ENCODE measurements around the gene MECP2.

DNA sequence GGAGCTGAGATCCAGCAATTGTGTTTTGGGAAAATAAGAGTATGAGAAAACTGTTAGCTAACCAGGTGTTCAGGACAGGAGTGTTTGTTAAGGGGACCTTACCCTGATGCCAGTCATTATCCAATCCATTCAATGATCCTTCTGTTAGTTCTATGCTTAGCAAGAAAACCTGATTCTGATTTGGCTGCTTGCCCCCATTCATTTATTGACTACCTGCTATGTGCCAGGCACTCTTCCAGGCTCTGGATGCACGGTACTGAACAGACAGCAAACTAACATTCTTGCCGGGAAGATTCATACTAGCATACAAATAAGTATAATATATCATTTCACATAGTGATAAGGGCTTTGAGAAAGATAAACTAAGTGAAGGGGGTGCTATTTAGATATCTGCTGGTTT, 1.0 kb upstream of the MECP2 start:
- TF ChIP-seq EZH2phosphoT487 (IDR thresholded peaks at IDR 0.05; ENCODE audit: low read depth, severe bottlenecking, unreplicated experiment): no peak
- no peak for TF ChIP-seq CTCF (IDR thresholded peaks at IDR 0.05; ENCODE audit: poor library complexity)
- no peak for TF ChIP-seq EZH2 (IDR thresholded peaks at IDR 0.05; ENCODE audit: borderline replicate concordance)

Measured in hepatocyte (in vitro differentiated cells).